ENCODE results near the gene NSMCE4A.

Gene NSMCE4A

DNA sequence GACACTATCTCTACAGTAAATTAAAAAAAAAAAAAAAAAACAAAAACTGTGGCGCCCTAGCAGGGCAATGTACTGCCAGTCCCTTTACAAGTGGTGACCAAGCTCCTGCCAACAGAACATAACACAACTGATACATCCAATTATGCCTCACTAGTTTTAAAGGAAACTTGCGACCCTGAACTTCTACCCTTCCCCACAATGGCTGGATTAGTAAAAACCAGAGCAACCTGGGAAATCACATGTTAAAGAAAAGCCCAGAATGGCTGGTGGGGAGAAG, 63.7 kb downstream of the NSMCE4A start:
- no peak overlapping the region for H2AFZ ChIP-seq (ENCODE audit: low read length)
- no peaks in the 10 kb centered on the region for H3K79me2 ChIP-seq (ENCODE audit: low read length)
- H3K27me3 ChIP-seq (replicated peaks; ENCODE audit: insufficient read depth, low read length): no peaks in the 10 kb centered on the region
- H4K20me1 ChIP-seq (ENCODE audit: insufficient read depth, low read length): no peaks in the 10 kb centered on the region
- no peak overlapping the region for H3K4me3 ChIP-seq (ENCODE audit: low read length)
- TF ChIP-seq EZH2 (optimal IDR thresholded peaks at IDR 0.05; ENCODE audit: low read depth, low read length): no peak
- TF ChIP-seq, protein P1, sequence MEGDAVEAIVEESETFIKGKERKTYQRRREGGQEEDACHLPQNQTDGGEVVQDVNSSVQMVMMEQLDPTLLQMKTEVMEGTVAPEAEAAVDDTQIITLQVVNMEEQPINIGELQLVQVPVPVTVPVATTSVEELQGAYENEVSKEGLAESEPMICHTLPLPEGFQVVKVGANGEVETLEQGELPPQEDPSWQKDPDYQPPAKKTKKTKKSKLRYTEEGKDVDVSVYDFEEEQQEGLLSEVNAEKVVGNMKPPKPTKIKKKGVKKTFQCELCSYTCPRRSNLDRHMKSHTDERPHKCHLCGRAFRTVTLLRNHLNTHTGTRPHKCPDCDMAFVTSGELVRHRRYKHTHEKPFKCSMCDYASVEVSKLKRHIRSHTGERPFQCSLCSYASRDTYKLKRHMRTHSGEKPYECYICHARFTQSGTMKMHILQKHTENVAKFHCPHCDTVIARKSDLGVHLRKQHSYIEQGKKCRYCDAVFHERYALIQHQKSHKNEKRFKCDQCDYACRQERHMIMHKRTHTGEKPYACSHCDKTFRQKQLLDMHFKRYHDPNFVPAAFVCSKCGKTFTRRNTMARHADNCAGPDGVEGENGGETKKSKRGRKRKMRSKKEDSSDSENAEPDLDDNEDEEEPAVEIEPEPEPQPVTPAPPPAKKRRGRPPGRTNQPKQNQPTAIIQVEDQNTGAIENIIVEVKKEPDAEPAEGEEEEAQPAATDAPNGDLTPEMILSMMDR (IDR thresholded peaks at IDR 0.05; ENCODE audit: low read length): no peak
- no peak for TF ChIP-seq EZH2phosphoT487 (IDR thresholded peaks at IDR 0.05; ENCODE audit: low read length)
- no peaks in the 10 kb centered on the region for H3F3A ChIP-seq (ENCODE audit: insufficient read depth, low read length)
- DNase-seq: no peak
- no peak overlapping the region for H3K4me2 ChIP-seq (ENCODE audit: low read depth, low read length)
- no peak overlapping the region for H3K9ac ChIP-seq (ENCODE audit: low read length)
- no peaks in the 10 kb centered on the region for H3K9me2 ChIP-seq (replicated peaks; ENCODE audit: insufficient read depth, low read length)
- no peaks in the 10 kb centered on the region for H3K9me3 ChIP-seq (replicated peaks; ENCODE audit: insufficient read depth, low read length)
- H3K36me3 ChIP-seq (replicated peaks; ENCODE audit: insufficient read depth, low read length): peaks cover 4% of the 10 kb centered on the region; the same call in 1 of the 2 replicates
- no peak overlapping the region for H3K27ac ChIP-seq (ENCODE audit: low read length)
- no peaks in the 10 kb centered on the region for H3K4me1 ChIP-seq (ENCODE audit: low read length)

DNA sequence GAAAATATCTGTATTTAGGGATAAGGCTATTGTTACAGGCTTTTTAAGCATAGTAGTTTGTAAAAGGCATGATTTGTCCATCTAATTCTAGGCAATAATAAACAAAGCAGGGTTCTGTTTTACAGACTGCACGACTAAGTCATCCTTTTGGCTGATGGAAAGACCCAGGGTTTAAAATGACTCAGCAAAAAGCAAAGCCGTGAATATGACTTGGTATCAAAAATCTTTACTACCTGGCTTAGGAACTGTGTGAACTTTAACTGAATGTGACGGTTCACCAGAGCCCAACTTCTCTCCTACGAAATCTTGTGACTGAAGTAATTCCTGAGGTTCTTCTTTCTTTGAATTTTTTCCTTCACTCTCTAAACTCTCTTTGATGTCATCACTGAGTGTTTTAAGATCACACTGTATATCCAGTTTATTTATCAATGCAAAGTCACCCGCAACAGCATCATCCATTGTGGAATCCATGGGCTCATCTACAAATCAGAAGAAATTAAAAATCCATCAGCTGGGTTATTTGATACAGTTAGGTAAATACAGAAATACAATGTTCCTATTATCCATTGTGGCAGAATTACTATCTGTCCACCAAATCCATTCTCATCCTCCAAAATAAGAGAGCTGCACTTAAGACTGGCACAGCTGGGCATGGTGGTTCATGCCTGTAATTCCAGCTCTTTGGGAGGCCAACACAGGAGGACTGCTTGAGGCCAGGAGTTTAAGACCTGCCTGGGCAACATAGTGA, 64.2 kb downstream of the NSMCE4A start:
- Histone ChIP-seq H4K20me1 (ENCODE audit: insufficient read depth, low read length) (no peaks in the 10 kb centered on the region), H3K27me3 (replicated peaks; ENCODE audit: insufficient read depth, low read length) (no peaks in the 10 kb centered on the region), H3F3A (ENCODE audit: insufficient read depth, low read length) (no peaks in the 10 kb centered on the region), H2AFZ (ENCODE audit: low read length) (no peak overlapping the region), H3K79me2 (ENCODE audit: low read length) (no peaks in the 10 kb centered on the region), H3K27ac (ENCODE audit: low read length) (no peak overlapping the region), H3K36me3 (replicated peaks; ENCODE audit: insufficient read depth, low read length) (peaks cover 4% of the 10 kb centered on the region; the same call in 1 of the 2 replicates), H3K4me3 (ENCODE audit: low read length) (no peak overlapping the region), H3K9ac (ENCODE audit: low read length) (no peak overlapping the region), H3K4me1 (ENCODE audit: low read length) (no peaks in the 10 kb centered on the region), H3K9me3 (replicated peaks; ENCODE audit: insufficient read depth, low read length) (no peaks in the 10 kb centered on the region), H3K4me2 (ENCODE audit: low read depth, low read length) (no peak overlapping the region), H3K9me2 (replicated peaks; ENCODE audit: insufficient read depth, low read length) (no peaks in the 10 kb centered on the region)
- TF ChIP-seq EZH2 (optimal IDR thresholded peaks at IDR 0.05; ENCODE audit: low read depth, low read length): no peak
- TF ChIP-seq, protein P1 (IDR thresholded peaks at IDR 0.05; ENCODE audit: low read length): no peak
- TF ChIP-seq EZH2phosphoT487 (IDR thresholded peaks at IDR 0.05; ENCODE audit: low read length): no peak
- DNase-seq: no peak
